GM18868 (cell line): ENCODE measurements around the gene KLHL29.

Source experiments
- ATAC-seq: cut with Tn5 transposase; IDR thresholded peaks from one replicate; pipeline ENCODE4 v1.9.1; 2021; ENCODE audit warnings: mild to moderate bottlenecking, moderate library complexity; ENCODE audit not compliant: unreplicated experiment

Gene KLHL29

GRCh38 chr2:23586741-23587306 is 201.8 kb downstream of the KLHL29 start:
- ATAC-seq = no peak

- ATAC-seq = no peak
These were observed 202.4 kb downstream of the KLHL29 start for GRCh38 chr2:23587341-23587880.

- ATAC-seq = no peak
These were observed 203.1 kb downstream of the KLHL29 start for GRCh38 chr2:23588106-23588505.

GRCh38 chr2:23588508-23589201 is 203.7 kb downstream of the KLHL29 start:
- ATAC-seq = no peak

- no peak for ATAC-seq
These were observed 204.3 kb downstream of the KLHL29 start for GRCh38 chr2:23589220-23589647.

GRCh38 chr2:23589739-23590138 is 204.8 kb downstream of the KLHL29 start:
- no peak for ATAC-seq

GRCh38 chr2:23590241-23590869 is 205.4 kb downstream of the KLHL29 start:
- ATAC-seq = no peak

GRCh38 chr2:23591111-23591510 is 206.1 kb downstream of the KLHL29 start:
- no peak for ATAC-seq

- no peak for ATAC-seq
These were observed 207.2 kb downstream of the KLHL29 start for GRCh38 chr2:23592061-23592685.

- no peak for ATAC-seq
These were observed 208.1 kb downstream of the KLHL29 start for GRCh38 chr2:23592898-23593751.

- no peak for ATAC-seq
These were observed 208.9 kb downstream of the KLHL29 start for GRCh38 chr2:23593752-23594459.

- no peak for ATAC-seq
These were observed 209.5 kb downstream of the KLHL29 start for GRCh38 chr2:23594460-23594825.

- ATAC-seq = no peak
These were observed 210.0 kb downstream of the KLHL29 start for GRCh38 chr2:23595021-23595420.

- ATAC-seq = no peak
These were observed 210.7 kb downstream of the KLHL29 start for GRCh38 chr2:23595601-23596251.

- ATAC-seq = no peak
These were observed 211.4 kb downstream of the KLHL29 start for GRCh38 chr2:23596316-23596885.

- ATAC-seq = no peak
These were observed 212.7 kb downstream of the KLHL29 start for GRCh38 chr2:23597687-23598086.

GRCh38 chr2:23599006-23599405 is 214.0 kb downstream of the KLHL29 start:
- ATAC-seq = no peak

- no peak for ATAC-seq
These were observed 214.7 kb downstream of the KLHL29 start for GRCh38 chr2:23599667-23600066.

GRCh38 chr2:23600346-23600745 is 215.4 kb downstream of the KLHL29 start:
- no peak for ATAC-seq
